Epithelial cell of proximal tubule (primary cell): ENCODE measurements around the gene SLC1A5. TPM values are rescaled to one million over a fixed set of nuclear protein-coding genes. Genes with fewer than 3 reads are reported as not detected.
A peak's percentile ranks its signal among the peaks of the same experiment; 100 is the strongest.

Experiments used
- DNase-seq: peaks from one replicate; pipeline ENCODE4 v3.0.0-alpha.2; 2011; ENCODE audit warnings: low read depth
- H3K4me3 ChIP-seq: 2 replicates; pipeline ENCODE4 v1.5.1; 2011; ENCODE audit warnings: low read depth, mild to moderate bottlenecking, low read length
- CTCF ChIP-seq: conservative IDR thresholded peaks from 2 replicates; pipeline ENCODE4 v1.5.1; 2012; ENCODE audit warnings: low read depth, mild to moderate bottlenecking, low read length
- total RNA-seq: library from RNA; depleted of rRNA; stranded (reverse); fragments of >200 nt; gene quantifications from 2 replicates; pipeline ENCODE4 v1.2.3, GENCODE V29; 2015

SLC1A5 gene
- total RNA-seq, 1 donor from 2014 or later, result 85.1 TPM

- no peak for DNase-seq
- TF ChIP-seq CTCF, result peak; percentile 94
- H3K4me3 ChIP-seq, result no peak overlapping the region
These were observed 59.6 kb downstream of the SLC1A5 start for GRCh38 chr19:46728693-46729339.

- TF ChIP-seq CTCF, result no peak
- DNase-seq, result no peak
- no peak overlapping the region for H3K4me3 ChIP-seq
These were observed 60.2 kb downstream of the SLC1A5 start for GRCh38 chr19:46728208-46728607.

- no peak for DNase-seq
- no peak overlapping the region for H3K4me3 ChIP-seq
- no peak for TF ChIP-seq CTCF
These were observed 60.6 kb downstream of the SLC1A5 start for GRCh38 chr19:46727757-46728156.

DNA sequence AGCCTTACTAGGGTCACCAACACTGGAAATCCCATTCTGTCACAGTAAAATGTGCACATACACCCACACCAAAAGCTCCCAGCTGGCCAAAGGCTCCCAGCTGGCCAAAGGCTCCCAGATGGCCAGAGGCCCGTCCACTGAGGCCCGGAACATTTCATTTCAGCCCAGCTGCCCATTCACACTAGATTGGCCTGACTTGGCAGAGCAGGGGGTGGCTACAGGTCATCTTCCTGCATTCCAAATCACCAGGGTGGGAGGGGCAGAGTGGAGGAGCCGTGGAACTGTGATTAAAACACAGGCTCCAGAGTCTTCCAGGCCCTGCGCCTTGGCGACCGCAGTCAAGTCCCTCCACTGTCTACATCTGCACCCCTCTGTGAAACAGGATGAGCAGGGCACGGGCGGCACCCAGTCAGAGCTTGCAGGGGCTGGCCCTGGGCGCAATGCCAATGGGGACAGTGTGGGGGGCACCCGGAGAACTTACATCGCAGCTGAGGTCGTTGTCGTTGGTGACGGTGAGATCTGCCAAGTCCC lies 61.4 kb downstream of the SLC1A5 start:
- no peak for DNase-seq

GRCh38 chr19:46726551-46726950 lies 61.8 kb downstream of the SLC1A5 start:
- no peak for TF ChIP-seq CTCF
- no peak for DNase-seq
- H3K4me3 ChIP-seq, result no peak overlapping the region

More for the DNA sequence above, 61.4 kb downstream of the SLC1A5 start:
- H3K4me3 ChIP-seq, result no peak overlapping the region
- TF ChIP-seq CTCF, result no peak

GRCh38 chr19:46725859-46726393 lies 62.5 kb downstream of the SLC1A5 start:
- DNase-seq, result no peak
- TF ChIP-seq CTCF, result no peak
- no peak overlapping the region for H3K4me3 ChIP-seq
